Liver (tissue), 9 donors: ENCODE data around the gene TBL2. TPM values are rescaled to one million over a fixed set of nuclear protein-coding genes. Genes with fewer than 3 reads are reported as not detected.

Experiments used
- DNase-seq: peaks from one replicate; pipeline ENCODE4 v3.0.0-alpha.2; 2017; ENCODE audit warnings: low spot score
- H3K27ac ChIP-seq, 2 donors: one replicate each; pipeline ENCODE4 v1.7.0; 2013; ENCODE audit warnings: inconsistent platforms in 2 of 2, low read length in 2 of 2, control low read depth in 1 of 2, low read depth in 1 of 2, mild to moderate bottlenecking in 1 of 2
- H3K27me3 ChIP-seq, 4 donors: one replicate each; pipeline versions ENCODE4 v1.6.1 to v1.7.0; 2013; ENCODE audit warnings: low read length in 3 of 4, inconsistent platforms in 1 of 4, mild to moderate bottlenecking in 1 of 4, moderate library complexity in 1 of 4; ENCODE audit not compliant: control insufficient read depth in 4 of 4, insufficient read depth in 4 of 4
- H3K36me3 ChIP-seq, 4 donors: one replicate each; pipeline versions ENCODE4 v1.6.1 to v1.7.0; 2013; ENCODE audit warnings: low read length in 3 of 4, mild to moderate bottlenecking in 3 of 4, low read depth in 1 of 4, moderate library complexity in 1 of 4; ENCODE audit not compliant: control insufficient read depth in 4 of 4, insufficient read depth in 3 of 4
- H3K4me1 ChIP-seq, 4 donors: one replicate each; pipeline versions ENCODE4 v1.6.1 to v1.7.0; 2013; ENCODE audit warnings: low read length in 3 of 4, mild to moderate bottlenecking in 3 of 4, moderate library complexity in 1 of 4; ENCODE audit not compliant: control insufficient read depth in 4 of 4, insufficient read depth in 4 of 4
- H3K4me3 ChIP-seq, 3 donors: one replicate each; pipeline versions ENCODE4 v1.6.1 to v1.7.0; 2013; ENCODE audit warnings: low read length in 3 of 3, control low read depth in 1 of 3, low read depth in 1 of 3, mild to moderate bottlenecking in 1 of 3
- H3K9ac ChIP-seq, 2 donors: one replicate each; pipeline ENCODE4 v1.7.0; 2013; ENCODE audit warnings: low read length in 2 of 2, mild to moderate bottlenecking in 2 of 2, moderate library complexity in 2 of 2, control low read depth in 1 of 2, low read depth in 1 of 2
- H3K9me3 ChIP-seq, 4 donors: one replicate each; pipeline versions ENCODE4 v1.6.1 to v1.7.0; 2013; ENCODE audit warnings: low read length in 3 of 4; ENCODE audit not compliant: control insufficient read depth in 4 of 4
- ATF3 ChIP-seq: IDR thresholded peaks from 2 replicates; pipeline ENCODE4 v1.6.1; 2016; ENCODE audit warnings: antibody characterized with exemption
- CTCF ChIP-seq: fragments of 150-350 bp; IDR thresholded peaks from 2 replicates; pipeline ENCODE4 v1.5.1; 2017; ENCODE audit warnings: improper control_type of control experiment, low read depth, low read length; ENCODE audit not compliant: missing input control
- EGR1 ChIP-seq, 2 donors: IDR thresholded peaks; 2 replicates each; pipeline ENCODE4 v1.6.1; 2016 to 2018; ENCODE audit warnings: antibody characterized with exemption in 2 of 2, low read depth in 2 of 2
- FOXA1 ChIP-seq: IDR thresholded peaks from 2 replicates; pipeline ENCODE4 v1.6.1; 2016; ENCODE audit warnings: antibody characterized with exemption
- FOXA2 ChIP-seq: IDR thresholded peaks from 2 replicates; pipeline ENCODE4 v1.6.1; 2016; ENCODE audit warnings: antibody characterized with exemption
- GABPA ChIP-seq, 2 donors: IDR thresholded peaks in 1 of 2; conservative IDR thresholded peaks in 1 of 2; 2 replicates each; pipeline ENCODE4 v1.6.1; 2016; ENCODE audit warnings: antibody characterized with exemption in 2 of 2, mild to moderate bottlenecking in 1 of 2, moderate library complexity in 1 of 2
- HNF4A ChIP-seq, 2 donors: conservative IDR thresholded peaks; 2 replicates each; pipeline ENCODE4 v1.6.1; 2016; ENCODE audit warnings: antibody characterized with exemption in 2 of 2, mild to moderate bottlenecking in 2 of 2
- HNF4G ChIP-seq: IDR thresholded peaks from 2 replicates; pipeline ENCODE4 v1.6.1; 2016; ENCODE audit warnings: antibody characterized with exemption
- JUND ChIP-seq, 2 donors: IDR thresholded peaks; 2 replicates each; pipeline ENCODE4 v1.6.1; 2016; ENCODE audit warnings: antibody characterized with exemption in 2 of 2
- MAX ChIP-seq: IDR thresholded peaks from 2 replicates; pipeline ENCODE4 v1.6.1; 2016; ENCODE audit warnings: antibody characterized with exemption
- NR2F2 ChIP-seq: IDR thresholded peaks from 2 replicates; pipeline ENCODE4 v1.6.1; 2016; ENCODE audit warnings: antibody characterized with exemption
- RAD21 ChIP-seq, 2 donors: IDR thresholded peaks; 2 replicates each; pipeline ENCODE4 v1.6.1; 2016; ENCODE audit warnings: antibody characterized with exemption in 2 of 2, mild to moderate bottlenecking in 2 of 2
- REST ChIP-seq: IDR thresholded peaks from 2 replicates; pipeline ENCODE4 v1.6.1; 2016; ENCODE audit warnings: antibody characterized with exemption, mild to moderate bottlenecking
- RXRA ChIP-seq, 2 donors: IDR thresholded peaks; 2 replicates each; pipeline ENCODE4 v1.6.1; 2017 to 2018; ENCODE audit warnings: antibody characterized with exemption in 2 of 2, mild to moderate bottlenecking in 1 of 2
- SP1 ChIP-seq: IDR thresholded peaks from 2 replicates; pipeline ENCODE4 v1.6.1; 2018; ENCODE audit warnings: antibody characterized with exemption, mild to moderate bottlenecking
- TAF1 ChIP-seq: conservative IDR thresholded peaks from 2 replicates; pipeline ENCODE4 v1.6.1; 2016; ENCODE audit warnings: antibody characterized with exemption, mild to moderate bottlenecking
- YY1 ChIP-seq: IDR thresholded peaks from 2 replicates; pipeline ENCODE4 v1.6.1; 2016; ENCODE audit warnings: antibody characterized with exemption, mild to moderate bottlenecking
- ZBTB33 ChIP-seq: IDR thresholded peaks from 2 replicates; pipeline ENCODE4 v1.6.1; 2016; ENCODE audit warnings: antibody characterized with exemption
- WGBS: extraction: QIAGEN DNeasy Blood & Tissue Kit; methylation state at CpG from one replicate; pipeline ENCODE4 v1.1.7; 2013; 5-methylcytosine and 5-hydroxymethylcytosine counted together
- polyA plus RNA-seq, 2 donors: library from polyadenylated mRNA; stranded (reverse) in 1 of 2; unstranded in 1 of 2; fragments of 200-250 nt in 1 of 2; fragments of >200 nt in 1 of 2; fragmentation: Nextera tagmentation in 1 of 2; extraction: Ambion mirVana in 1 of 2; gene quantifications; one replicate each; pipeline versions ENCODE4 v1.2.1 to v1.2.3, GENCODE V29; 2013 to 2015
- total RNA-seq, 2 donors: library from RNA; depleted of rRNA; stranded (reverse); fragments of >200 nt; gene quantifications; one replicate each; pipeline ENCODE4 v1.2.3, GENCODE V29; 2014
- donor health status: healthy.
- donor health status: healthy.
- donor health status: healthy.
- donor health status: healthy.
- donor health status: healthy.

TBL2 gene
- total and polyA plus RNA-seq, 4 donors, result 10.9 to 36.6 (median 19.0) TPM

- TF ChIP-seq JUND (IDR thresholded peaks at IDR 0.05) (no peak), TAF1 (peak; percentile 46), REST (peak; percentile 48), NR2F2 (no peak), RAD21 (IDR thresholded peaks at IDR 0.05) (peak in 1 of 2 donors; percentile 27), MAX (no peak), HNF4A (conservative IDR thresholded peaks at IDR 0.05) (no peak)
Observed at GRCh38 chr7:73623798-73624668, 45.7 kb upstream of the TBL2 start, which contains the start of gene MLXIPL (continued).

- peak; percentile 46 for TF ChIP-seq FOXA2
- no peak for TF ChIP-seq CTCF
- peak; percentile 25 for TF ChIP-seq TAF1
- TF ChIP-seq ATF3, result peak; percentile 64
- TF ChIP-seq HNF4G, result peak; percentile 85
- peak; percentile 92 for TF ChIP-seq SP1
- TF ChIP-seq EGR1 (IDR thresholded peaks at IDR 0.05; ENCODE audit: low read depth in 2 of 2), result peak; percentile 68 to 93
- TF ChIP-seq MAX, result peak; percentile 91
- TF ChIP-seq RXRA (IDR thresholded peaks at IDR 0.05), result peak; percentile 97 to 99
- peak in 1 of 2 donors; percentile 75 for TF ChIP-seq JUND (IDR thresholded peaks at IDR 0.05)
- TF ChIP-seq HNF4A (conservative IDR thresholded peaks at IDR 0.05), result peak; percentile 95 to 96
- TF ChIP-seq FOXA1, result peak; percentile 46
- TF ChIP-seq REST, result peak; percentile 66
- peak; percentile 91 for TF ChIP-seq ZBTB33
- no peak for TF ChIP-seq GABPA (IDR thresholded peaks at IDR 0.05 in 1 of 2, conservative IDR thresholded peaks at IDR 0.05 in 1 of 2)
- peak; percentile 70 for TF ChIP-seq NR2F2
- peak; percentile 73 for TF ChIP-seq YY1
- TF ChIP-seq RAD21 (IDR thresholded peaks at IDR 0.05), result peak; percentile 31 to 51
- Histone ChIP-seq H3K27me3 (no peaks in the 10 kb centered on the region), H3K27ac (peak overlapping the region; percentile 82 to 88), H3K4me3 (peak overlapping the region; percentile 87 to 97 (median 91)), H3K36me3 (peaks cover 0 to 3% (median 0%) of the 10 kb centered on the region in 4 donors), H3K9ac (peak overlapping the region; percentile 67 to 72), H3K9me3 (no peaks in the 10 kb centered on the region), H3K4me1 (peaks cover 4 to 44% (median 25%) of the 10 kb centered on the region in 4 donors)
- peak; percentile 77 for DNase-seq
- WGBS, result 2% methylated on average over 58 of the region's 58 CpGs
Observed at GRCh38 chr7:73622909-73623797, 44.8 kb upstream of the TBL2 start.
